Measurements from ENCODE around the gene PPP6R1. TPM values are rescaled to one million over a fixed set of nuclear protein-coding genes. Genes with fewer than 3 reads are reported as not detected.
A peak's percentile ranks its signal among the peaks of the same experiment; 100 is the strongest.

The PPP6R1 gene
- total RNA-seq, 1 experiment from 2014 or later = 79.7 TPM

- no peak for TF ChIP-seq CTCF (conservative IDR thresholded peaks at IDR 0.05)
- H3K4me3 Mint-ChIP-seq = peak overlapping the region in 1 of 2 experiments; percentile 43; a peak in 1 of 5 replicates
- H3K9ac ChIP-seq (ENCODE audit: extremely low read depth, insufficient read length, low read length) = no peak overlapping the region
- H3K27ac Mint-ChIP-seq = no peak overlapping the region
- no peak overlapping the region for H3T11ph ChIP-seq (ENCODE audit: low read length)
- no peak overlapping the region for H3K14ac ChIP-seq (ENCODE audit: insufficient read depth, low read length)
- H3K27ac ChIP-seq (ENCODE audit: insufficient read length, low read depth, low read length) = no peak overlapping the region
- no peak overlapping the region for H3K4ac ChIP-seq (ENCODE audit: low read depth, low read length)
- no peak overlapping the region for H3K18ac ChIP-seq (ENCODE audit: insufficient read length, low read depth, low read length)
- no peaks in the 10 kb centered on the region for H4K20me1 ChIP-seq (ENCODE audit: control insufficient read depth, insufficient read depth, insufficient read length)
- no peak for DNase-seq
- H2BK120ac ChIP-seq (ENCODE audit: low read depth, low read length, poor library complexity, severe bottlenecking) = no peak overlapping the region
- no peaks in the 10 kb centered on the region for H3K27me3 ChIP-seq (ENCODE audit: insufficient read depth, low read length)
- WGBS (ENCODE audit: extremely low coverage, insufficient read length, low lambda C conversion rate) = no CpG with 5 or more reads among the region's 17 CpGs
- no peaks in the 10 kb centered on the region; the same call in 1 of the 2 replicates for H3K4me1 ChIP-seq (ENCODE audit: insufficient read depth, low read length)
- no peak overlapping the region for H4K91ac ChIP-seq (ENCODE audit: insufficient read length, low read depth, low read length)
- no peak overlapping the region for H4K8ac ChIP-seq (replicated peaks; ENCODE audit: insufficient read length, low read depth, low read length)
- no peak overlapping the region for H4K5ac ChIP-seq (ENCODE audit: insufficient read length, low read depth, low read length)
- peaks cover 5 to 20% (median 15%) of the 10 kb centered on the region in 3 experiments; a peak in 6 of 7 replicates for H3K36me3 Mint-ChIP-seq (ENCODE audit: insufficient read depth in 1 of 3, low read depth in 3 of 3)
- no peaks in the 10 kb centered on the region for H3K27me3 Mint-ChIP-seq (ENCODE audit: low read depth)
- no peaks in the 10 kb centered on the region for H3K9me3 ChIP-seq (ENCODE audit: control insufficient read depth, low read depth, low read length)
- no peak overlapping the region for H2BK5ac ChIP-seq (ENCODE audit: insufficient read length, low read length)
- H3K79me1 ChIP-seq (ENCODE audit: insufficient read depth, low read depth, low read length, poor library complexity, severe bottlenecking) = no peaks in the 10 kb centered on the region
- H3K4me2 ChIP-seq (ENCODE audit: insufficient read depth, insufficient read length, low read length) = no peak overlapping the region
- no peaks in the 10 kb centered on the region for H3K79me2 ChIP-seq (ENCODE audit: insufficient read depth, low read length)
- H3K4me1 Mint-ChIP-seq = peaks cover 12 to 15% of the 10 kb centered on the region in 2 experiments
- no peak overlapping the region for H2BK12ac ChIP-seq (ENCODE audit: insufficient read length, low read depth, low read length)
- peaks cover 4% of the 10 kb centered on the region for H3K23me2 ChIP-seq (ENCODE audit: insufficient read length, low read depth, low read length, poor library complexity, severe bottlenecking)
- H3K23ac ChIP-seq (ENCODE audit: insufficient read length, low read depth, low read length) = no peak overlapping the region
- no peak overlapping the region for H3K56ac ChIP-seq (ENCODE audit: insufficient read length, low read depth, low read length)
- no peak overlapping the region for H2BK20ac ChIP-seq (ENCODE audit: low read depth, low read length, poor library complexity, severe bottlenecking)
- no peaks in the 10 kb centered on the region for H3K9me3 Mint-ChIP-seq
- H2BK15ac ChIP-seq (ENCODE audit: low read depth, low read length) = no peak overlapping the region
- H2AFZ ChIP-seq (ENCODE audit: low read length) = no peak overlapping the region
- H2AK5ac ChIP-seq (ENCODE audit: insufficient read length, low read length) = no peak overlapping the region
Observed at GRCh38 chr19:55277494-55277893, 18.7 kb upstream of the PPP6R1 start.

Data from H9 (cell line).